ENCODE data around the gene NTN3. TPM values are rescaled to one million over a fixed set of nuclear protein-coding genes. Genes with fewer than 3 reads are reported as not detected.

Gene NTN3
- total RNA-seq, 1 experiment from 2014 or later, result not detected

DNA sequence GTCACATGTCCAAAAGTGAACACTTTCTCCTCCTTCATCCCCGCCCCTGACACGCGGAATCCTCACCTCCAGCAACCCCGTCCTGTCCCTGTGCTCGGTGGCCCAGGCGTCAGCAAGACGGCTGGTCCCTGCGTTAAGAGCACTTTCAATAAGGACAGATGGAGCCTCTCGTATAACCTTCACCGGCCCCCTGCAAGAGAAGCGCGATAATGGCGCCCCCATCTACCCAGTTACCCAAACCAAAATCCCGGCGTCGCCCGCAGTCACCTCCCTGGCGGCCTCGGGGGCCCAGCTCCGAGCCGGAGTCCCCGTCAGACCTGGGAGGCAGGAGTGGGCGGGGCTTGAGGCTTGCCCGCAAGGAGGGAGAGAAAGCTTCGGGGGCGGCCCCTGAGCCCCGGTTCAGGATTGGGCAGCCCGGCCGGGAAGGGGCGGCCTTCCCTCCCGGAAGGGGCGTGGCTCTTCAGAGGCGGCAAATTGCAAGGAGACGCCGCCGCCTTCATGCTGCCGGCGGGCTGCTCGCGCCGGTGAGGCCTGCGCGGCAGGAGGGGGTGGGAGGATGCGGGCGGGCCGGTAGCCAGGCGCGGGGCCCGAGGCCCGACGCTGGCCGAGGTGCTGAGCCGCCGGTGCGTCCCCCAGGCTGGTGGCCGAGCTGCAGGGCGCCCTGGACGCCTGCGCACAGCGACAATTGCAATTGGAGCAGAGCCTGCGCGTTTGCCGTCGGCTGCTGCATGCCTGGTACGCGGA lies 11.3 kb upstream of the NTN3 start, which contains the start of gene TEDC2:
TSS of gene TEDC2 (plus strand) at position 463 of the 744 bp plus-strand sequence. CDS start at position 499, 36 bp downstream.
- no TSS peak for BruUV-seq (replicated peaks)
- ChIA-PET POLR2A (interaction anchor here (0.7 to 2.0 kb wide), 11 partner anchors 8 to 1671 kb away, joined by 3 to 11 read pairs (median 4); partner anchors contain the start of genes AMDHD2, ATP6V0C, CCNF and CHTF18), CTCF (no interaction called here)
- Mint-ChIP-seq H3K27ac (ENCODE audit: low read depth, unreplicated experiment) (peak within 1 kb of the TSS; percentile 82), H3K36me3 (ENCODE audit: insufficient read depth, unreplicated experiment) (peaks cover 12% of the 10 kb centered on the region), H3K4me1 (ENCODE audit: insufficient read depth, unreplicated experiment) (peaks cover 7% of the 10 kb centered on the region), H3K9me3 (ENCODE audit: unreplicated experiment) (no peaks in the 10 kb centered on the region), H3K4me3 (ENCODE audit: unreplicated experiment) (peak within 1 kb of the TSS; percentile 77), H3K27me3 (ENCODE audit: insufficient read depth, unreplicated experiment) (no peaks in the 10 kb centered on the region)
- intact Hi-C loops (cut with micrococcal nuclease), result no loop called here
- TF ChIP-seq, protein P1, sequence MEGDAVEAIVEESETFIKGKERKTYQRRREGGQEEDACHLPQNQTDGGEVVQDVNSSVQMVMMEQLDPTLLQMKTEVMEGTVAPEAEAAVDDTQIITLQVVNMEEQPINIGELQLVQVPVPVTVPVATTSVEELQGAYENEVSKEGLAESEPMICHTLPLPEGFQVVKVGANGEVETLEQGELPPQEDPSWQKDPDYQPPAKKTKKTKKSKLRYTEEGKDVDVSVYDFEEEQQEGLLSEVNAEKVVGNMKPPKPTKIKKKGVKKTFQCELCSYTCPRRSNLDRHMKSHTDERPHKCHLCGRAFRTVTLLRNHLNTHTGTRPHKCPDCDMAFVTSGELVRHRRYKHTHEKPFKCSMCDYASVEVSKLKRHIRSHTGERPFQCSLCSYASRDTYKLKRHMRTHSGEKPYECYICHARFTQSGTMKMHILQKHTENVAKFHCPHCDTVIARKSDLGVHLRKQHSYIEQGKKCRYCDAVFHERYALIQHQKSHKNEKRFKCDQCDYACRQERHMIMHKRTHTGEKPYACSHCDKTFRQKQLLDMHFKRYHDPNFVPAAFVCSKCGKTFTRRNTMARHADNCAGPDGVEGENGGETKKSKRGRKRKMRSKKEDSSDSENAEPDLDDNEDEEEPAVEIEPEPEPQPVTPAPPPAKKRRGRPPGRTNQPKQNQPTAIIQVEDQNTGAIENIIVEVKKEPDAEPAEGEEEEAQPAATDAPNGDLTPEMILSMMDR (IDR thresholded peaks at IDR 0.05; ENCODE audit: unreplicated experiment), result no peak
- peak; percentile 96 for DNase-seq (ENCODE audit: unreplicated experiment)

DNA sequence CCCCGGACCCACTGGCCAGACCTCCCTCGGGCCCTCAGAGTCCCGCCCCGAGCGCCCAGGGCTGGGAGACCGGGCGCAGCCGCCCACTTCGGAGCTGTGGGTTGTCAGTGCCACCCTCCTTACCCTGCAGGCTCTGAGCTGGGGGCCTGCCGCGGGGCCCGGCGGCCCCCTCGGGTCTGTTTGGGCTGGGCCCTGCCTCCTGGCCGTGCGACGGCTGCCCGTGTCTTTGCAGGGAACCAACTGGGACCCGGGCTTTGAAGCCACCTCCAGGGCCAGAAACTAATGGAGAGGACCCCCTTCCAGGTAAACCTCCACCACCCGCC lies 10.7 kb upstream of the NTN3 start:
- intact Hi-C loops (cut with micrococcal nuclease), result no loop called here
- BruUV-seq (replicated peaks), result no TSS peak
- Mint-ChIP-seq H3K27ac (ENCODE audit: low read depth, unreplicated experiment) (no peak overlapping the region), H3K4me3 (ENCODE audit: unreplicated experiment) (peak overlapping the region; percentile 77), H3K36me3 (ENCODE audit: insufficient read depth, unreplicated experiment) (peaks cover 12% of the 10 kb centered on the region), H3K27me3 (ENCODE audit: insufficient read depth, unreplicated experiment) (no peaks in the 10 kb centered on the region), H3K9me3 (ENCODE audit: unreplicated experiment) (no peaks in the 10 kb centered on the region), H3K4me1 (ENCODE audit: insufficient read depth, unreplicated experiment) (peaks cover 7% of the 10 kb centered on the region)
- ChIA-PET CTCF (no interaction called here), POLR2A (interaction anchor here (0.8 to 2.0 kb wide), 8 partner anchors 8 to 191 kb away, joined by 3 to 11 read pairs (median 5); partner anchors contain the start of genes CCNF and TBC1D24)
- DNase-seq (ENCODE audit: unreplicated experiment), result no peak
- TF ChIP-seq, protein P1 (IDR thresholded peaks at IDR 0.05; ENCODE audit: unreplicated experiment), result no peak

GRCh38 chr16:2460916-2461315 lies 10.2 kb upstream of the NTN3 start:
- peaks cover 7% of the 10 kb centered on the region for H3K4me1 Mint-ChIP-seq (ENCODE audit: insufficient read depth, unreplicated experiment)
- H3K36me3 Mint-ChIP-seq (ENCODE audit: insufficient read depth, unreplicated experiment), result peaks cover 10% of the 10 kb centered on the region
- TF ChIP-seq, protein P1 (IDR thresholded peaks at IDR 0.05; ENCODE audit: unreplicated experiment), result no peak
- no TSS peak for BruUV-seq (replicated peaks)
- no peak overlapping the region for H3K27ac Mint-ChIP-seq (ENCODE audit: low read depth, unreplicated experiment)
- no peak for DNase-seq (ENCODE audit: unreplicated experiment)
- CTCF ChIA-PET, result interaction anchor here (0.6 kb wide), 1 partner anchor 513 kb away, joined by 3 read pairs; no protein-coding TSS in a partner anchor
- no peaks in the 10 kb centered on the region for H3K9me3 Mint-ChIP-seq (ENCODE audit: unreplicated experiment)
- peak overlapping the region; percentile 77 for H3K4me3 Mint-ChIP-seq (ENCODE audit: unreplicated experiment)
- intact Hi-C loops (cut with micrococcal nuclease), result no loop called here
- H3K27me3 Mint-ChIP-seq (ENCODE audit: insufficient read depth, unreplicated experiment), result no peaks in the 10 kb centered on the region
- POLR2A ChIA-PET, result interaction anchor here (1.2 kb wide), 1 partner anchor 18 kb away, joined by 3 read pairs; no protein-coding TSS in a partner anchor

DNA sequence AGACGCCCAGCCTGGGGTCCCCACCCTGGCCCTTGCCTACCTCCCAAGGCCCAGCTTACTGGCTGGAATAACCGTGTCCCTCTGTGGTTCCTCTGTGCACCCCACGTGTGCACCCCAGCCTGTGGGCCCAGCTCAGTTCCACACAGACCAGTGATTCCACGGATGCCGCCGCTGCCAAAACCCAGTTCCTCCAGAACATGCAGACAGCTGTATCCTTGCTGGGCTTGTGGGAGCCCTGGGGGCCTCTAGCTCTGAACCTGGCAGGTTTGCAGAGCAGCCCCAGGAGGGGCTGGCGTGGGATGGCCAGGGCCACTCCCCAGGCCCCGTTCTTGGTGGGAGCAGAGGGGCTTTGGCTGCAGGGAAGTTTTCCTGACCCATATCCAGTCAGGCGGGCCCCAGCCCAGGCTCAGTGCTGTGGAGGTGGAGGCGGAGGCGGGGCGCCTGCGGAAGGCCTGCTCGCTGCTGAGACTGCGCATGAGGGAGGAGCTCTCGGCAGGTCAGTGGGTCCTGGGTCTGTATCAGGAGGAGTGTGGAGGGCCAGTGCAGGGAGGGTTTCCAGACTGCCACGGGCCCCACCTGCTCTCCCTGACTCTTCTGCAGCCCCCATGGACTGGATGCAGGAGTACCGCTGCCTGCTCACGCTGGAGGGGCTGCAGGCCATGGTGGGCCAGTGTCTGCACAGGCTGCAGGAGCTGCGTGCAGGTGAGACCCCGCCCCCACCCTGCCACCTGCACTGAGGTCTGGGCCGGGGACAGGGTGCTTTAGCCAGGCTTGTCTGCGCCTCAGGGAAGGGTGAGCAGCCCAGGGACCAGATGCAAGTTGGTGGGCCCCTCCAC lies 8.8 kb upstream of the NTN3 start:
- intact Hi-C loops (cut with micrococcal nuclease), result no loop called here
- CTCF ChIA-PET, result no interaction called here
- H3K9me3 Mint-ChIP-seq (ENCODE audit: unreplicated experiment), result no peaks in the 10 kb centered on the region

More for the DNA sequence above, 8.8 kb upstream of the NTN3 start:
- no TSS peak for BruUV-seq (replicated peaks)
- Mint-ChIP-seq H3K27ac (ENCODE audit: low read depth, unreplicated experiment) (no peak overlapping the region), H3K4me1 (ENCODE audit: insufficient read depth, unreplicated experiment) (peaks cover 7% of the 10 kb centered on the region), H3K27me3 (ENCODE audit: insufficient read depth, unreplicated experiment) (no peaks in the 10 kb centered on the region), H3K36me3 (ENCODE audit: insufficient read depth, unreplicated experiment) (no peaks in the 10 kb centered on the region), H3K4me3 (ENCODE audit: unreplicated experiment) (no peak overlapping the region)
- no peak for DNase-seq (ENCODE audit: unreplicated experiment)
- POLR2A ChIA-PET, result no interaction called here
- TF ChIP-seq, protein P1 (IDR thresholded peaks at IDR 0.05; ENCODE audit: unreplicated experiment), result no peak
